ENCODE results near the gene ACP6.

ACP6 gene

DNA sequence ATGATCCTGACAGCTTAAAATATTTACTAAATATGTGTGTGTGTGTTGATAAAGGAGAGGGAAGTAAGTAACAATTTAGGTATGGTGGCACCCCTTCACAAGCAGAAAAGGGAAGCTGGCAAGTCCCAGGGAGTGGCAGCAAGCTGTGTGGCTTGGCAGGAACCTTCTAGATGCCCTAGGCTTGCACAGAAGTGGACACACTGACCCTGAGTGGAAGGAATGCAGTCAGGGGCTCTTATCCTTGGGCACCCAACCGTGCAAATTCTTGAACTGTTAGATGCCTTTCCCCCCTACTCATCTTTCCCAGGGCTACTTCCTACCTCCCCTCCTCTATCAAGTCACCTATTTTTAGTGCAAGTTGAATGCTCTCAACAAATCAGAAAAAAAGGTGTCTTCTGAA lies 18.9 kb downstream of the ACP6 start:
- DNase-seq (ENCODE audit: low read depth) = no peak
- TF ChIP-seq, protein P1, sequence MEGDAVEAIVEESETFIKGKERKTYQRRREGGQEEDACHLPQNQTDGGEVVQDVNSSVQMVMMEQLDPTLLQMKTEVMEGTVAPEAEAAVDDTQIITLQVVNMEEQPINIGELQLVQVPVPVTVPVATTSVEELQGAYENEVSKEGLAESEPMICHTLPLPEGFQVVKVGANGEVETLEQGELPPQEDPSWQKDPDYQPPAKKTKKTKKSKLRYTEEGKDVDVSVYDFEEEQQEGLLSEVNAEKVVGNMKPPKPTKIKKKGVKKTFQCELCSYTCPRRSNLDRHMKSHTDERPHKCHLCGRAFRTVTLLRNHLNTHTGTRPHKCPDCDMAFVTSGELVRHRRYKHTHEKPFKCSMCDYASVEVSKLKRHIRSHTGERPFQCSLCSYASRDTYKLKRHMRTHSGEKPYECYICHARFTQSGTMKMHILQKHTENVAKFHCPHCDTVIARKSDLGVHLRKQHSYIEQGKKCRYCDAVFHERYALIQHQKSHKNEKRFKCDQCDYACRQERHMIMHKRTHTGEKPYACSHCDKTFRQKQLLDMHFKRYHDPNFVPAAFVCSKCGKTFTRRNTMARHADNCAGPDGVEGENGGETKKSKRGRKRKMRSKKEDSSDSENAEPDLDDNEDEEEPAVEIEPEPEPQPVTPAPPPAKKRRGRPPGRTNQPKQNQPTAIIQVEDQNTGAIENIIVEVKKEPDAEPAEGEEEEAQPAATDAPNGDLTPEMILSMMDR (IDR thresholded peaks at IDR 0.05; ENCODE audit: control insufficient read depth, insufficient read depth, low read depth, low read length, missing control alignments) = no peak
- no peak overlapping the region for H3K4me3 ChIP-seq (ENCODE audit: control insufficient read depth, low read depth, low read length)

DNA sequence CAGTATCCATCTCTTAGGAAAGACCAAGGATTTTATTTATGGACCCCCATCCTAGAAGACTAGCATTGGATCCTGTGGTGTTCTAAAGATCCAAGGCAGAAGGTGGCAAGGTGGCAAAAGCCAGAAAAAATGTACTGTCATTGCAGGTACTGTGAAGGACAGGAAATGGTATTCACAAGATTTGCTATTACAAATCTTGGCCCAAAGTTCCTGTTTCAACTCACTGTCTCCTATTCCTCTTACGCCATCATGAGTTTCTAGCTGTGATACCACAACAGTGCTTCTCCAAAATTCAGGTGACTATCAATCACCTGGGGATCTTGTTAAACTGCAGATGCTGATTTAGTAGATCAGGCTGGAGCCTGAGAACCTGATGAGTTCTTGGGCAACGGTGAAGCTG lies 21.4 kb downstream of the ACP6 start:
- no peak overlapping the region for H3K4me3 ChIP-seq (ENCODE audit: control insufficient read depth, low read depth, low read length)
- TF ChIP-seq, protein P1 (IDR thresholded peaks at IDR 0.05; ENCODE audit: control insufficient read depth, insufficient read depth, low read depth, low read length, missing control alignments) = no peak
- no peak for DNase-seq (ENCODE audit: low read depth)

DNA sequence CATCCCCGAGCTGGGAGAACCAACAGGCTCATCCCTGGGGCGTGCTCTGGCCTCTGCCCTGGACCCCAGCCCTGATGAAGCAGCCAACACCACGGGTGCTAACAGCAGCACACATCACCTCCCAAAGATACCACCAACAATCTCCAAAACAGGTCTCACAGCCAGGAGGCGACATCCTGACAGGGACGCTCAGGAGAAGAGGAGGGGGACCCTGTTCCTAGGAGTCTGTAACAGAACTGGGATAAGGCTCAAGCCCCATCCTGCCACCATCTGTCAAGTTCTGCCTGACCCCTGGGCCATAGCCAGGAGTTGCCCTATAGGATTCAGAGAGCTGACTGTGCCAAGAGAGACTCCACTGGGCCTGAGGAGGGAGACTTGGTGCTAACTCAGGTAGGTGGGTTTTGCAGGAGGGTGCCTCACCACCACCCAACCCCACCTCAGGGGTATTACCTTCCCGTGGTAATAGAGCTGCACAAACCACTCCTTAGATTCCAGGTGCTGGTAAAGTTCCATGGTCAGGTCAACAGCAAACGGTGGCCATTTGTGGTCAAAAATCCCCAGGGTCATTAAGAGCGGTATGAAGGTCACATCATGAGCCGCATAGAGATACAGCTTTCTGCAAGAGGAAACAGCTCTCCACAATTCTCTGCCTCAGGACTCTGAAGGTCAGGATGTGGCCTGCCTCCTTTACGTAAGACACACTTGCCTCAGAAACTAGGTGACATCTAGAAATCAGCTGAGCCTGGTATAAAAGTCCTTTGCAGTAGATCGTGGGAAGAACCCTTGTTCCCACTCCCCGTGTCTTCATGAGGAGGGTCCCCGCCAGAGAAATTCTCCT lies 22.3 kb downstream of the ACP6 start:
- no peak overlapping the region for H3K4me3 ChIP-seq (ENCODE audit: control insufficient read depth, low read depth, low read length)
- DNase-seq (ENCODE audit: low read depth) = no peak
- TF ChIP-seq, protein P1 (IDR thresholded peaks at IDR 0.05; ENCODE audit: control insufficient read depth, insufficient read depth, low read depth, low read length, missing control alignments) = no peak

DNA sequence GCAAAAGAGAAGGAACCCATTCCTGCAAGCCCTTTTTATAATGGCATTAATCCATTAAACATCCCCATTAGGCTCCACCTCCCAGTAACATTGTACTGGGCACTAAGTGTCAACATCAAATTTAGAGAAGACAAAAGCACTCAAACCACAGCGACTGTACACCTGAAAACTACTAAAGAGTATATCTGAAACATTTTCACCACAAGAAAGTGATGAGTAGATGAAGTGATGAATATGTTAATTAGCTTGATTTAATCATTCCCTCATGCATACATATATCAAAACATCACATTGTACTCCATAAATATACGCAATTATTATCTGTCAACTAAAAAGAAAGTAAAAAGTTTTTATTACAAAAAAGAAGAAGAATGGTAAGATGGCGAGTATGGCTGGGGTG lies 26.4 kb downstream of the ACP6 start:
- DNase-seq (ENCODE audit: low read depth) = no peak
- TF ChIP-seq, protein P1 (IDR thresholded peaks at IDR 0.05; ENCODE audit: control insufficient read depth, insufficient read depth, low read depth, low read length, missing control alignments) = no peak
- H3K4me3 ChIP-seq (ENCODE audit: control insufficient read depth, low read depth, low read length) = no peak overlapping the region

DNA sequence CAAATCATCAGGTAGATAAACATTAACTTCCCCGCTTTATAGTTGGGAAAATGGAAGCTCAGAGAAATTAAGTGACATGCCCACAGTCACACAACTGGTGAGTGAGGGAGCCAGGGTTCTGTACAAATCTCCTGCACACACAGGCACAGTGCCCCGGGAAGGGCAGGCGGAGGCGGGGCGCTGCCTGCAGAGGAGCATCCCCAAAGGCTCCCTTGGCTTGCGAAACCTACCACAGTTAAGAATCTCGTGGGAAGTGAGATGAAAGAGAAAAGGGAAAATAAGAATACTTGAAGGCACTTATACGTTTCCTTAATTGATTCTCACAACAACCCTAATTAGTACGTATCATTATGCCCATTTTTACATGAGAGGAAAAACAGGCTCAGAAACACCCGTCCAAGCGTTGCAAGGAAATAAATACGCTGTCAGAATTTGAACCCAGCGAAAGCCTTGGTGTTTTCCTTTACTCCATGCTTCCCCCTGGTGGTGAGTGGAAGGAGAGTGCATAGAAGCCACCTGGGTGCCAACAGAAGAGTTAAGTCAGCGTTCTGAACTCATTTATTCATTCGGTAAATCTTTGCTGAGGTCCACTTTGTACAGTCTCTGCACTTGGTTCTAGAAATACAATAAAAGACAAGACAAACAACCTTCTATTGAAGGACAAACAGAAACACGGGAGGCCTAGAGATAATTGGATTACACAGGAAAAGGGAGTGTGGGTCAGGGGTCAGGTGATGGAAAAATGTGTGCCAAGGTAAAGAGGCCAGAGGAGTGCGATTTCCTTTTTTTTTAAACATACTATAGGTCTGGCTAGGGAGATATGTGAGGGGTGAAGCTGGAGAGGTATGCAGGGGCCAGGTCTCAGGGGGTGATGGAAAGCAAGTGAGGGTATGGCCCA lies 28.4 kb downstream of the ACP6 start:
- no peak overlapping the region for H3K4me3 ChIP-seq (ENCODE audit: control insufficient read depth, low read depth, low read length)
- TF ChIP-seq, protein P1 (IDR thresholded peaks at IDR 0.05; ENCODE audit: control insufficient read depth, insufficient read depth, low read depth, low read length, missing control alignments) = peak; percentile 86
- no peak for DNase-seq (ENCODE audit: low read depth)

DNA sequence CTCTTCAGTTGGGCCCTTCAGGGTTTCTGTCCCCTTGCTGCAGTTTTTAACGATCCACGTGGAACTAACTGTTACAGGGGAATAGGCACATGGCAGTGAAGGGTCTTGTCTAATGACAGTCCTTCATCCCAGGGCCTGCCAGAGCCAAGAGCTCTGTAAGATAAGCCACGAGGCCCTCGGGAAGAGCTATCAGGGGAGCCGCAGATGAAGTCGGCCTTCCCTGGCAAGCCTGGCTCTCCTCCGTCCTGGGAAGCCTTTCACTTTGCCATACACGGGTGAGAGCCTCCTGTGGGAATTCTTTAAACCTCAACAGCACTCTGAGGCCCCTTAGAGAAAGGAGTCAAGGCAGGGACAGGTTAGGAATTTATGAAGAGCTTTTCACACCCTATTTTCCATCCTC lies 29.0 kb downstream of the ACP6 start:
- no peak overlapping the region for H3K4me3 ChIP-seq (ENCODE audit: control insufficient read depth, low read depth, low read length)
- no peak for DNase-seq (ENCODE audit: low read depth)
- TF ChIP-seq, protein P1 (IDR thresholded peaks at IDR 0.05; ENCODE audit: control insufficient read depth, insufficient read depth, low read depth, low read length, missing control alignments) = no peak
